NCI-H446 (cell line): ENCODE results near the gene MAD1L1.
"Not testable (repeated sequence)": the region's sequence is repeated elsewhere in the genome, so short reads cannot be mapped to it uniquely, and the experiment has no call there.

Experiments used
- DNase-seq, 2 experiments: peaks; one replicate each; lab custom pipeline; 2025; lab: John Stamatoyannopoulos, UW

MAD1L1 gene

DNA sequence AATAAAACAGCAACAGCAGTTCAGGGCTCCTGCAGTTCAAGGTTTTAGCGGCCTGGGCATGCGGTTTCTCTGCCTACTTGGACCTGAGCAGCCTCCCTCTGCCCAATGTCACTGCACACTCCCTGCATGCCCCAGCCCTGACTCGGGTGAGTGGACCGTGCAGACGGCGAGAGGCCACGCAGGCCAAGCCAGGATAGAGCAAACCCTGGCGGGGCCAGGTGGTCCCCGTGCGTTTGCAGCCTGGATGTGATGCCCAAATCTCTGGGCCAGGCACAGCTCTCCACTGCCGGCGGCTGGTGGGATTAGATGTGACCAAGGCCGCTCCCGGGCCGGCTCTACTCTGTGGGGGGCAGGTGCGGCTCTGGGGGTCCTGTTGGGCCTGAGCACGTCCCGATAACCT is 392.0 kb downstream of the MAD1L1 start:
- DNase-seq, result not testable (repeated sequence)

DNA sequence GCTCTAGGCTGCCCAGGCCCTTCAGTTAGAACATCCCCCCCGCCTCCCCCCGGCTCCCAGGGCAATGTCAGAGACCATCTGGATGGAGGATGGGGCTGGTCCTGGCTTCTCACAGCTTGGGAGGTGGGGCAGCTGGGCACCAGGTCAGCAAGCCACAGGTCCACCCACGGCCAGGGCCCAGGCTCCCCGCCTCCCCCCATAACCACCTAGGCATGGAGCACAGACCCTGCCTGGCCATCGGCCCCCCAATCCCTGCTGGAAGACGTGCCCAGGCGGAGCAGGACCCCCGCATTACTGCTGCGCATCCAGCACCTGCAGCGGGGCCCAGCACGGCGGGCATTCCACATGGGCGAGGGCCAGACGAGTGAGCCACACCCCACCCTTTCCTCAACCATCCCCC is 393.0 kb downstream of the MAD1L1 start:
- no peak for DNase-seq

DNA sequence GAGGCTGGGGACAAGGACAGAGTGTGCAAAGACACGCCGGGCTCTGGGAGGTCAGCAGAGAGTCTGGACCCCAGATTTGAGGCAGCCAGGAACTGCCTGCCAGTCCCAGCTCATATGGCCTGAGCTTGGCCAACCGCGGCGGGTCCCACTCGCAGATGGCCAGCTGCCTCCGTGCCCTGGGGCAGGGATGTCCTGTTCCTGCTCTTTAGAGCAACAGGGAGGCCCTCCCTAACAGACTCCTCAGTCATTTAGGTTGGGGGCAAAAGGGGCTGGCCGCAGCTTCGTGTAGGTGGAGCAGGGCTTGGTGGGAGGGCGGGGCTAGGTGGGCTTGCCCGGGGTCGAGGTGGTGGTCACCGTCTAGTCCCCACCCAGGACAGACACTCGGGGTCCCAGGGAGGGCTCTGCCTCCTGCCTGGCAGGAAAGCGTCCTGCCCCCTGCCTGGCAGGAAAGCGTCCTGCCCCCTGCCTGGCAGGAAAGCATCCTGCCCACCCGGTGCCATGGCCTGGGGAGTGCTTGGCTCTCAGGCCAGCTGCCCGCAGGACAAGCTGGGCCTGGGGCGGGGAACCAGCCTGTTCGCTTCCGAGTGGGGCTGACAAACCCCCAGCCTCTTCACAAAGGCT is 393.7 kb downstream of the MAD1L1 start:
- not testable (repeated sequence) for DNase-seq

- DNase-seq, result not testable (repeated sequence)
Measured at GRCh38 chr7:1838544-1838872, 394.2 kb downstream of the MAD1L1 start.

DNA sequence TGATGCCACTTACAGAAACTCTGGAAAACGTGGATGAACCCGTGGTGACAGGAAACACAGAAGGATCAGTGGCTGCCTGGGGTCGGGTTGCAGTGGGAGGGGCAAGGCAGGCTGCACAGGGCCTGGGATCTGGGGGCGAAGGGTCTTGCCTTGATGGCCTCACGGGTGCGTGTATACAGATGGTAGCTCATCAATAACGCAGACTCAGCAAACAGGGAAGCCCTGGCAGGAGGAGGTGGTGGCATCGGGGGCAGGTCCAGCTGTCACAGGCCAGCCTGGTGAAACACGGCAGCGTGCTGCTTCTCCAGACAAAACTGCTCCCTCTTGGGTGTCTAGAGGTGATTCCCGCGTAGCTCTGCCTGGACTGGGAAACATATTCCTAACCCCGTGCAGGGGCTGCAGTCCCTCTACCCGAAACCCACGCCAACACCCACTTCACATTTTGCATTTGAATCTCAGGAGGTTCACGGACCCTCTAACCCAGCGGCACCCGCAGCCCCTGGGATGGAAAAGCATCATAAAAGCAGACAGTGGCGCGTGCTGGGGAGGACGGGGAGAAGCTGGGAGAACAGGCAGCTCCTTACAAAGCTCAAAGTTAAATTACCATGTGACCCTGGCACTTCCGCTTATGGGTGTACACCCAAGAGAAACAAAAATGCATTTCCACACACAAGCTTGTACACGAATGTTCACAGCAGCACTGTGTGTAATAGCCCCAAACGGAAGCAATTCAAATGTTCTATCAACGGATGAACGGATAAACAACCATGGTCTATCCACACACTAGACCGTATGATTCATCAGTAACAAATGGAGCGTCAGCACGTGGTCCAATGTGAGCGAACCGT is 394.8 kb downstream of the MAD1L1 start:
- DNase-seq, result not testable (repeated sequence)

GRCh38 chr7:1831933-1832535 is 400.7 kb downstream of the MAD1L1 start:
- not testable (repeated sequence) for DNase-seq

DNA sequence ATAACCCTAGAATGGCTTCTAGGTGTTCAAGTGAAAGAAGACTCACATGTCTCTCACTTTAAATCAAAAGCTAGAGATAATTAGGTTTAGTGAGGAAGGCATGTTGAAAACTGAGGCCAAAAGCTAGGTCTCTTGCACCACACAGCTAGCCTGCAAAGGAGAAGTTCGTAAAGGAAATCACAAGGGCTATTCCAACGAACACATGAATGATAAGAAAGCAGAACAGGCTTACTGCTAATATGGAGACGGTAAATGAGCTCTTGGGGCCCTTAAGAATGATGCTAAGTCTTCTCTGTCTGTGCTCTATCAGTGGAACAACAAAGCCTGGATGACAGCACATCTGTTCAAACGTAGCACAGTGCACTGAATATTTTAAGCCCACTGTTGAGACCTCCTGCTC is 401.3 kb downstream of the MAD1L1 start:
- not testable (repeated sequence) for DNase-seq

- not testable (repeated sequence) for DNase-seq
Measured at GRCh38 chr7:1829668-1830067, 403.1 kb downstream of the MAD1L1 start.

DNA sequence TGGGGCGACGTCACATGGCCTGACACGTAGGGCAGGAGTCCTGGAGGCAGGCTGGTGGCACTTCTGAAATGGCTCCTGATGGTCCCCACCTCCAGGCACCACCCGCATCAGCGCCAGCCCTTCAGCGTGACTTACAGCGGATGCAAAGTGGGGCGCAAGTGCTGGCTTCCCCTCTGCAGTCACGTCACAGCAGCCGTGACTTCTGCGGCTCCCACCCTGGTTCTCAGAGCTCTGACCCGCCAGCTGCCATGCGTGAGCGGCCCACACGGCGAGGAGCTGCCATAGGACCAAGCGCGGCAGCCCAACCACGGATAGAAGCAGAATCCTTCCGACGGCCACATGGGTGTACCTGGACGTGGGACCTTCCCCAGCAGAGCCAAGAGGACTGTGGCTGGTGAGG is 403.6 kb downstream of the MAD1L1 start:
- DNase-seq, result no peak

DNA sequence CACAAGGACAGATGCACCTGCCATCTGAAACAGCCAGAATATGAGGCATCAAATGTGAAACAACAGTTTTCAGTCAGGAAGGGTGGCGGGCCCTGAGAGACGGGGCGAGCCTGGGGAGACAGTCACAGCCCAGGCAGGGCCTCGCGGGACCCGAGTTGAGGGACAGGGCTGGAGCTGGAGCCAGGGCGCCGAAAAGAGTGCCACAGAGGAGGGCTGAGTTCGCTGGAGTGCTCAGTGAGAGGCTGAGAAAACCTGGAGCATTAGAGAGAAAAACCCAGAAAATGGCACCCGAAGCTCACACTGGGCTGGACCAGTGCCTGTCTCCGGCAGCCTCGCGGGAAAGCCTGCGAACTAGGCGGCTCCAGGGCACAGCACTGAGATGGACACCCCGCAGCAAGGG is 404.6 kb downstream of the MAD1L1 start:
- DNase-seq, result not testable (repeated sequence)

GRCh38 chr7:1827521-1827981 is 405.2 kb downstream of the MAD1L1 start:
- not testable (repeated sequence) for DNase-seq

DNA sequence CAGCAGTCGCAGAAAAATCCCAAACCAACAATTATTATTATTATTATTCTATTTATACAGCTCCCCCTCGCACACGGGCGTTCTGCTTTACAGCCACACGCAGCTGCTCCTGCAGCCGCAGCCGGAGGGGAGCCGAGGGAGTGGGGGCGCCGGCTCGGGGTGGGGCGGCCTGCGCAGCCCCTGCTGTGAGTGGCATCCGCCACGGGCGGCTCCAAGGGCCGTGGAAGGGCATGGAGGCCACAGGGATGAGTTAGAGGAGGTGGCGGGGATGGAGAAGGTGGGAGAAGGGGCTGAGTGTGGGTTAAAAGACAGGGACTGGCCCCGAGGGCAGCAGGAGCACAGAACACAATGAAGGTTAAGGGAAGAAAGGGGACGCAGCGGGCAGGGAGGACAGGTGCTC is 405.8 kb downstream of the MAD1L1 start:
- DNase-seq, result not testable (repeated sequence)

DNA sequence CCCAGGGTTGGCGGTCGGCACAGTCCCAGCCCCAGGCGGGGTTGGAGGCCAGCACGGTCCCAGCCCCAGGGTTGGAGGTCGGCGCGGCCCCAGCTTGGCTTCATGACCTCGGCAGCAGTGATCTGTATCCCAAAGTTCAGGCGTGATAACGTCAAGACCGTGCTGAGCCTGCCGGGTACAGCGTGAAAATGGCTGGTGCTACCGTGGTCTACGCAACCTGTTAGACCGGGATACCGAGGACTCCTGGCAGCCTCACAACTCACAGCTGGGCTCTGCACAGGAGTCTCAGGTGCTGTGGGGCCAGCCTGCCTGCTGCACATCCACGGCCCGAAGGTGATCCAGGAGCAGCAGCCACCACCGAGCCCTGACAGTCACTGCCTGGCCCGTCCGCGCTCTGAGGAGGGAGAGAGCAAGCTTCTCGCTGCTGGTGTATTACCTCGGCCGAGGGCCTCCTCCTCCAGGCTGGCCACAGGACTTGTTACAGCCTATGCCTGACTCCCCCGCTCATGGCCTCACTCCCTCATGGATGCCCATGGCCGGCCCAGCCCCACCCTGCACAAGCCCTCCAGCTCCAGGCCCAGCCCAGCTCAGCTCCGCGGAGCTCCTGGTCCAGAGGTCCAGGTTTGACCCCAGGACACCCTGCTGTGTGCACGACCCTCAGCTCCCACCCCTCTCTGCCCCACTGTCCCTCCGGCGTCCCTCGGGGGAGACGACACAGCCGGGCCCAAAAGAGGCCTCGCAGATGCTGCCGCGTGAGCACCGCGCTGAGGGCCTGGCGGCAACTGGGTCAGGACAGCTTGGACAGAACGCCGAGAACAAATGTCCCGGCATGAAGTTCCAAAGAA is 406.6 kb downstream of the MAD1L1 start:
- DNase-seq, result no peak

DNA sequence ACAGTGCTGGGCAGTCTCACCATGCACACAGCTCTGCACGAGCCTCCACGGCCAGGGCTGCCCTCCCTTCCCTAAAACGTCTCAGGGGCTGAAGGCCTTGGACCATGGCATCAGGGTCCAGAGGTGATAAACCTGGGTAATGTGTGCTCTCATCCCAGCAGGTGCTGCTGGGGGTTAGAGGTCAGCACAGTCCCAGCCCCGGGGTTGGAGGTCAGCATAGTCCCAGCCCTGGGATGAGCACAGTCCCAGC is 407.2 kb downstream of the MAD1L1 start:
- not testable (repeated sequence) for DNase-seq

DNA sequence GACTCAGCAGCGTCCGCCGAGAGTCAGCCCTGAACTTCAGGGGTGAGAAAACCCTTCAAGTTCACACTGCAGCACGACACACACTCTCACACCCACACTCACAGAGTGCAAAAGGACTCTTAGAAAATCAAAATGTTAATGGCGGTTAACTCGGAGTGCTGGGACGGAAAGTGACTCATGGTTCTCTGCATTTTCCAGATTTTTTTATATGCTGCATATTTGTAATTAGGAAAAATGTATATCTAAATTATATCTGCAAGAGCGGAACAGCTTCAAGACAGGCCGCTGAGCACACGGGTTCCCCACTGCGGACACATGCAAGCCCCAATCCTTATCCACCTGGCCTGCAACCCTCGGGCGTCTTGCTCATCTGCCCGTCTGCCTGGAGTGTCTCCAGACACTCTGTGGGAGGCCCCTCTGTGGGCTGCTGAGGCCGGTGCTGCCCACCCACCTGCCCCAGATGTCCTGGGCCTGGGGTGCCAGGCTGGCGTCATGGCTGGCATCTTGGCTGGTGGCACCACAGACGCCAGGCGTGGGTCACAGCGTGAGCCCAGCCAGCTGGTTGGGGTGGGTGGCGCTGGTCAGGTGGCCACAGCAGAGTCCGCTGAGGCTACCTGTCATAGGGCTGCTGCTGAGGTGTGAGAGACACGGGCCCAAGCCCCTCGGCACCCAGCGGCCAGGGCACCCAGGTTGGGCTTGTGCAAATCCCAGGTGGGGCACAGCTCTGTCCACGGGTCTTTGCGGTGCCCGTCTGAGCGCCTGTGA is 407.7 kb downstream of the MAD1L1 start:
- not testable (repeated sequence) for DNase-seq

GRCh38 chr7:1824151-1824881 is 408.4 kb downstream of the MAD1L1 start:
- not testable (repeated sequence) for DNase-seq

GRCh38 chr7:1823376-1824150 is 409.2 kb downstream of the MAD1L1 start:
- DNase-seq, result no peak

- no peak for DNase-seq
Measured at GRCh38 chr7:1819259-1819841, 413.4 kb downstream of the MAD1L1 start.

DNA sequence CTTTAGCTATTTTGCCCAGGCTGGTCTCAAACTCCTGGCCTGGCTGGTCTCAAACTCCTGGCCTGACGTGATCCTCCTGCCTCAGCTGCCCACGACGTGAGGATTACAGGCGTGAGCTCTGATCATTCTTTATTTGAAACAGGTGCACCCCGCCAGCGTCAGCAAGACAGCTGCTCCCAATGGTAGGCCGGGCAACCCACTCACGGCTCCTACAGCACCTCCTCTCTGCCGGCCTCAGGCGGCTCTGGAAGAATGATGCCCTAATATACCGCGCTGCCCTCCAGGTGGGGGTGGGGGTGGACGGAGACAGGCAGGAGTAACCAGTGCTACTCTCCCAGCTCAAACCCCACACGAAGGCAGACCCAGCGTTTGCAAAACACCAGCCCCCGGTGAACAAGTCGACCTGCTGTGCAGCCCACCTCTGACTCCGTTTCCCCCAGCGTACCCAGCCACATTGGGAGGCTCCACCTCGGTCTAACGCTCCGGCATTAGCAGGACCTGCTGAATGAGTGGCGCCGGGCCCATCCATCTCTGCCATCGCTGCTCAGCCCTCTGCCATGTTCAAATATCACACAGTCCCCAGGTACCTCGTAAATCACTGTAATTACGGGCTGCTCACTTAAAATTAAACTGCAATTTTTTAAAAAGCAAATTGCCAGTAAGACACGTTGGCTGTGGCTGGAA is 414.0 kb downstream of the MAD1L1 start:
- DNase-seq, result no peak
